Sigmoid colon (tissue), 7 donors: Measurements from ENCODE around the gene EIF4G3. TPM values are rescaled to one million over a fixed set of nuclear protein-coding genes. Genes with fewer than 3 reads are reported as not detected.

Source experiments
- DNase-seq: peaks from one replicate; pipeline ENCODE4 v3.0.0-alpha.2; 2019
- H3K27ac ChIP-seq, 4 donors: fragments of 200-600 bp; sonication (generic); one replicate each; pipeline ENCODE4 v1.5.1; 2016 to 2019; ENCODE audit warnings: mild to moderate bottlenecking in 1 of 4
- H3K27me3 ChIP-seq, 3 donors: fragments of 200-600 bp; sonication (generic); one replicate each; pipeline ENCODE4 v1.5.1; 2019; ENCODE audit warnings: mild to moderate bottlenecking in 1 of 3
- H3K36me3 ChIP-seq, 4 donors: fragments of 200-600 bp; sonication (generic); one replicate each; pipeline ENCODE4 v1.5.1; 2016 to 2019
- H3K4me1 ChIP-seq, 4 donors: fragments of 200-600 bp; sonication (generic); one replicate each; pipeline ENCODE4 v1.5.1; 2017 to 2019
- H3K4me3 ChIP-seq, 4 donors: fragments of 200-600 bp; sonication (generic); one replicate each; pipeline ENCODE4 v1.5.1; 2017 to 2019; ENCODE audit warnings: mild to moderate bottlenecking in 2 of 4, moderate library complexity in 1 of 4
- H3K9me3 ChIP-seq, 4 donors: fragments of 200-600 bp in 3 of 4; sonication (generic) in 3 of 4; one replicate each; pipeline versions ENCODE4 v1.5.1 to v1.6.1; 2013 to 2019
- EP300 ChIP-seq, 4 donors: sonication (generic); formaldehyde crosslinking; IDR thresholded peaks; one replicate each; pipeline ENCODE4 v1.6.1; 2017; ENCODE audit warnings: antibody characterized with exemption in 4 of 4
- POLR2A ChIP-seq, 2 donors: fragments of 450-650 bp; IDR thresholded peaks; one replicate each; pipeline ENCODE4 v1.6.1; 2016; ENCODE audit warnings: antibody characterized with exemption in 2 of 2, mild to moderate bottlenecking in 2 of 2, moderate library complexity in 2 of 2
- POLR2AphosphoS5 ChIP-seq, 4 donors: sonication (generic); formaldehyde crosslinking; IDR thresholded peaks; one replicate each; pipeline ENCODE4 v1.6.1; 2017; ENCODE audit warnings: antibody characterized with exemption in 4 of 4
- WGBS, 2 donors: extraction: QIAGEN DNeasy Blood & Tissue Kit; methylation state at CpG; one replicate each; pipeline ENCODE4 v1.1.7; 2013; 5-methylcytosine and 5-hydroxymethylcytosine counted together
- intact Hi-C: fragments of 100-400 bp; cut with DNase I; formaldehyde crosslinking; loops from one replicate; pipeline ENCODE4 v1.15.1; 2023
- polyA plus RNA-seq, 3 donors: library from polyadenylated mRNA; stranded (reverse); fragments of 200-250 nt; gene quantifications; one replicate each; pipeline ENCODE4 v1.2.3, GENCODE V29; 2013
- total RNA-seq, 4 donors: library from RNA; depleted of rRNA; stranded (reverse); fragments of >200 nt; gene quantifications; one replicate each; pipeline ENCODE4 v1.1.0, GENCODE V29; 2016
- TF ChIP-seq, protein P1 (sequence below), 4 experiments: fragments of 450-650 bp in 3 of 4; fragments of 200-600 bp in 1 of 4; IDR thresholded peaks; one replicate each; pipeline ENCODE4 v1.5.1; 2016 to 2019; ENCODE audit warnings: antibody characterized with exemption in 4 of 4, mild to moderate bottlenecking in 3 of 4, moderate library complexity in 2 of 4
- donor health status: healthy with polysubstance abuse.
- donor health status: Bipolar disorder and iron deficiency.
- donor health status: healthy.

Gene EIF4G3, protein sequence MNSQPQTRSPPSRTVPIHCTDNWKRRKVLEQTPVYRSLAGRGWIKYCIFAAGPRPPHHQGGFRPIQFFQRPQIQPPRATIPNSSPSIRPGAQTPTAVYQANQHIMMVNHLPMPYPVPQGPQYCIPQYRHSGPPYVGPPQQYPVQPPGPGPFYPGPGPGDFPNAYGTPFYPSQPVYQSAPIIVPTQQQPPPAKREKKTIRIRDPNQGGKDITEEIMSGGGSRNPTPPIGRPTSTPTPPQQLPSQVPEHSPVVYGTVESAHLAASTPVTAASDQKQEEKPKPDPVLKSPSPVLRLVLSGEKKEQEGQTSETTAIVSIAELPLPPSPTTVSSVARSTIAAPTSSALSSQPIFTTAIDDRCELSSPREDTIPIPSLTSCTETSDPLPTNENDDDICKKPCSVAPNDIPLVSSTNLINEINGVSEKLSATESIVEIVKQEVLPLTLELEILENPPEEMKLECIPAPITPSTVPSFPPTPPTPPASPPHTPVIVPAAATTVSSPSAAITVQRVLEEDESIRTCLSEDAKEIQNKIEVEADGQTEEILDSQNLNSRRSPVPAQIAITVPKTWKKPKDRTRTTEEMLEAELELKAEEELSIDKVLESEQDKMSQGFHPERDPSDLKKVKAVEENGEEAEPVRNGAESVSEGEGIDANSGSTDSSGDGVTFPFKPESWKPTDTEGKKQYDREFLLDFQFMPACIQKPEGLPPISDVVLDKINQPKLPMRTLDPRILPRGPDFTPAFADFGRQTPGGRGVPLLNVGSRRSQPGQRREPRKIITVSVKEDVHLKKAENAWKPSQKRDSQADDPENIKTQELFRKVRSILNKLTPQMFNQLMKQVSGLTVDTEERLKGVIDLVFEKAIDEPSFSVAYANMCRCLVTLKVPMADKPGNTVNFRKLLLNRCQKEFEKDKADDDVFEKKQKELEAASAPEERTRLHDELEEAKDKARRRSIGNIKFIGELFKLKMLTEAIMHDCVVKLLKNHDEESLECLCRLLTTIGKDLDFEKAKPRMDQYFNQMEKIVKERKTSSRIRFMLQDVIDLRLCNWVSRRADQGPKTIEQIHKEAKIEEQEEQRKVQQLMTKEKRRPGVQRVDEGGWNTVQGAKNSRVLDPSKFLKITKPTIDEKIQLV (N-terminal part only)
- total RNA-seq (10 to 100 TPM; 33.3 to 65.9 (median 36.5) TPM), polyA plus RNA-seq (10 to 100 TPM; 13.4 to 33.5 (median 16.8) TPM)

GRCh38 chr1:21176586-21177555 lies at the start of gene EIF4G3:
Gene EIF4G3 (minus strand): TSS chr1:21176897. CDS start chr1:21002742, 174,155 bp downstream.
- Histone ChIP-seq H3K9me3 (no peaks in the 10 kb centered on the region), H3K4me1 (peaks cover 0 to 35% (median 16%) of the 10 kb centered on the region in 4 donors), H3K27me3 (no peaks in the 10 kb centered on the region), H3K36me3 (no peaks in the 10 kb centered on the region), H3K4me3 (peak within 1 kb of the TSS; percentile 65 to 84 (median 81)), H3K27ac (peak within 1 kb of the TSS; percentile 90 to 95 (median 94))
- WGBS, 2 donors: 2 to 3% methylated on average over 90 of the region's 90 CpGs
- TF ChIP-seq EP300 (IDR thresholded peaks at IDR 0.05): peak in 1 of 4 donors; percentile 33
- TF ChIP-seq POLR2A (IDR thresholded peaks at IDR 0.05): peak; percentile 42 to 69
- TF ChIP-seq, protein P1, sequence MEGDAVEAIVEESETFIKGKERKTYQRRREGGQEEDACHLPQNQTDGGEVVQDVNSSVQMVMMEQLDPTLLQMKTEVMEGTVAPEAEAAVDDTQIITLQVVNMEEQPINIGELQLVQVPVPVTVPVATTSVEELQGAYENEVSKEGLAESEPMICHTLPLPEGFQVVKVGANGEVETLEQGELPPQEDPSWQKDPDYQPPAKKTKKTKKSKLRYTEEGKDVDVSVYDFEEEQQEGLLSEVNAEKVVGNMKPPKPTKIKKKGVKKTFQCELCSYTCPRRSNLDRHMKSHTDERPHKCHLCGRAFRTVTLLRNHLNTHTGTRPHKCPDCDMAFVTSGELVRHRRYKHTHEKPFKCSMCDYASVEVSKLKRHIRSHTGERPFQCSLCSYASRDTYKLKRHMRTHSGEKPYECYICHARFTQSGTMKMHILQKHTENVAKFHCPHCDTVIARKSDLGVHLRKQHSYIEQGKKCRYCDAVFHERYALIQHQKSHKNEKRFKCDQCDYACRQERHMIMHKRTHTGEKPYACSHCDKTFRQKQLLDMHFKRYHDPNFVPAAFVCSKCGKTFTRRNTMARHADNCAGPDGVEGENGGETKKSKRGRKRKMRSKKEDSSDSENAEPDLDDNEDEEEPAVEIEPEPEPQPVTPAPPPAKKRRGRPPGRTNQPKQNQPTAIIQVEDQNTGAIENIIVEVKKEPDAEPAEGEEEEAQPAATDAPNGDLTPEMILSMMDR (IDR thresholded peaks at IDR 0.05): no peak
- peak; percentile 81 to 93 (median 90) for TF ChIP-seq POLR2AphosphoS5 (IDR thresholded peaks at IDR 0.05)
- intact Hi-C loops: loop anchor here (2.0 to 10.0 kb wide), 4 partner anchors 152 to 480 kb away; partner anchors contain the start of gene HP1BP3
- DNase-seq: peak; percentile 99

DNA sequence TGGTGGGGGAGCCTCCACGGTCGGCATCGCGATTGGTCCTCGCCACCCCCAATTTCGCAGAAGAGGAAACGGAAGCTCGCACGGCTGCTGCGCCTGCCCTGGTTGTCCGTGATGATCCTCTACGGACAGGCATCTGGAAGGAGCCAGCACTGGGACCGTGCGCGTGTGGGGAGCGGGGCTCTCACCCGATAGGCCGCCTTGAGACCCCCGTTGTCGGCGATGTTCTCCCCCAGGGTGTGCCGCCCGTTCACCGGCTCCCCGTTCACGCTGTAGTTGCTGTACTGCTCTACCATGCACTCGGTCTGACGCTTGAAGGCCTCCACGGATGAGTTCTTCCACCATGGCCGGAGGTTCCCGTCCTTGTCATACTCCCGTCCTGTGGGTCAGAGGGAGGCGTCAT lies 48.4 kb upstream of the EIF4G3 start:
- 97% methylated on average over 33 of the region's 33 CpGs for WGBS, 2 donors
- no peak for DNase-seq
- Histone ChIP-seq H3K9me3 (no peaks in the 10 kb centered on the region), H3K27me3 (no peaks in the 10 kb centered on the region), H3K36me3 (peaks cover 64 to 93% (median 77%) of the 10 kb centered on the region in 4 donors), H3K4me1 (peaks cover 0 to 5% (median 0%) of the 10 kb centered on the region in 4 donors), H3K4me3 (no peak overlapping the region), H3K27ac (no peak overlapping the region)
- TF ChIP-seq POLR2A (IDR thresholded peaks at IDR 0.05) (no peak), POLR2AphosphoS5 (IDR thresholded peaks at IDR 0.05) (no peak), EP300 (IDR thresholded peaks at IDR 0.05) (no peak)
- TF ChIP-seq, protein P1 (IDR thresholded peaks at IDR 0.05): no peak
- intact Hi-C loops: no loop called here

DNA sequence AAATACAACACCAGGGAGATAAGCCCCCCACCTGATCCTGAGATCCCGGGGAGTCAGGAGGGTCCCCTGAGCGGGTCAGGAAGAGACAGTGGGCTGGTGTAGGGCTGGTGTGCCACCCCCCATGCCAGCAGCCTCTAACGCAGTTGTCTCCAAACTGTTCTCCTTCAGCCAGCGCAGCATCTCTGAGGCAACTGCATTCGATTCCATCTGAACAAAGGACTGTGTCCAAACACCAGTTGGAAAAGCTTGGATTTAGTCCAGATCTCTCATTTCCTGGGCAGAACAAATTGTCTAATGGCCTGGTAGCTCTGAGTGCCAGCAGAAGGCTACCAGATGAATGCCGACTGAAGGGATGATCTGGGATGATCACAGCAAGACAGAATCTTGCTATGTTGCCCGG lies 44.1 kb upstream of the EIF4G3 start:
- WGBS, 2 donors: 78 to 81% methylated on average over 7 of the region's 7 CpGs
- intact Hi-C loops: no loop called here
- H3K36me3 ChIP-seq: peaks cover 59 to 86% (median 62%) of the 10 kb centered on the region in 4 donors
- H3K4me1 ChIP-seq: peaks cover 0 to 5% (median 0%) of the 10 kb centered on the region in 4 donors
- DNase-seq: no peak
- H3K27me3 ChIP-seq: no peaks in the 10 kb centered on the region
- H3K4me3 ChIP-seq: no peak overlapping the region
- TF ChIP-seq, protein P1 (IDR thresholded peaks at IDR 0.05): no peak
- TF ChIP-seq POLR2AphosphoS5 (IDR thresholded peaks at IDR 0.05) (no peak), POLR2A (IDR thresholded peaks at IDR 0.05) (no peak), EP300 (IDR thresholded peaks at IDR 0.05) (no peak)
- no peak overlapping the region for H3K27ac ChIP-seq
- no peaks in the 10 kb centered on the region for H3K9me3 ChIP-seq
